Epidermal melanocyte (primary cell): Measurements from ENCODE around the gene TMEM35A.
"Not testable (repeated sequence)": the region's sequence is repeated elsewhere in the genome, so short reads cannot be mapped to it uniquely, and the experiment has no call there.

Experiments used
- DNase-seq: peaks from one replicate; pipeline ENCODE4 v3.0.0; 2011; ENCODE audit warnings: low spot score; ENCODE audit not compliant: insufficient read length

Gene TMEM35A, protein sequence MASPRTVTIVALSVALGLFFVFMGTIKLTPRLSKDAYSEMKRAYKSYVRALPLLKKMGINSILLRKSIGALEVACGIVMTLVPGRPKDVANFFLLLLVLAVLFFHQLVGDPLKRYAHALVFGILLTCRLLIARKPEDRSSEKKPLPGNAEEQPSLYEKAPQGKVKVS

DNA sequence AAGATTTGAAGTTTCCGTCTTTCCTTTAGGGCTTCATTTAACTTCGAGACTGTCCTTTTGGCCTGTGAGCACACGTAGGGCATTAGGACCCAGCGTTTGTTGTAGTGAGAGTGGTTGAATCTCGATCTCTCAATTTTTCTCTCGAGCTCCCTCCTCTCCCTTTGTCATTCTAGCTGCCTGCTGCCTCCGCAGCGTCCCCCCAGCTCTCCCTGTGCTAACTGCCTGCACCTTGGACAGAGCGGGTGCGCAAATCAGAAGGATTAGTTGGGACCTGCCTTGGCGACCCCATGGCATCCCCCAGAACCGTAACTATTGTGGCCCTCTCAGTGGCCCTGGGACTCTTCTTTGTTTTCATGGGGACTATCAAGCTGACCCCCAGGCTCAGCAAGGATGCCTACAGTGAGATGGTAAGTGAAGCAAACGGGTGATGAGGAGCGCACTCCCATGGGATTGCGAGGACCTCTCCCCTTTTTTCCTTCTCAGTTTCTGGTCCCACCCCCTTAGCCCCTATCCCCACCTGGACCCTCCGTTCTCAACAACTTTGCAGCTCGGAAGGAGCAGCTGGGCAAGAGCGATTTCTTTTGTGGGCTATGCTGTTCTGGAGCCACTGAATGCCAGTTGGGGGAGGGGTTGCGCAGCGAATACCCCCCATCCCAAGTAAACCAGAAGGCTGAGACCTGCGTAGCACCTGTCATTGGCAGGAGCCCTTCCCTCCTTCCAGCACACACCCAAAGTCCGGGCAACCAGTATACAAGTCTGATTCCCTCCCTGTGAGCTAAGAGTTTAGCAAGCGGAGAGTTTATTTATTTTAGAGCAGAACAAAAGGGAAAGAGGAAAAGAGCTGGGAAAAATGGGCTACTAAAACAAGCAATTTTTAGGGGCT, at the start of gene TMEM35A:
TMEM35A (plus strand) TSS at position 164 of the 883 bp plus-strand sequence; CDS start at position 288, 124 bp downstream.
- DNase-seq, result no peak

DNA sequence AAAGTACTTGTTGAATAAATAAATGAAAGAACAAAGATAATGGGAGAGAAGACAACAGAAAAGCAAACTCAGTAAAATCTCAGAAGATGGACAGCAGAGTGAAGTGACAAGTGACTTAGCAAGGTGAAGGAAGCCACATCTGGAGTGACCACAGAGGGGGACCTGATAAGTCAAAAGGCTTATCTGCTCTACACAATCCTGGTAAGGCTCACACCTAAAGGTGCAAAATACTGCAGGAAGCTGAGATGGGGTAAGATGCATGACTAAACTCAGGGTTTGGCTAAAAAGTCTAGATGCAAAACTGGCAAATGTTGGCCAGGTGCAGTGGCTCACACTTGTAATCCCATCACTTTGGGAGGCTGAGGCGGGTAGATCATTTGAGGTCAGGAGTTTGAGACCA, 49.0 kb upstream of the TMEM35A start:
- DNase-seq, result no peak

DNA sequence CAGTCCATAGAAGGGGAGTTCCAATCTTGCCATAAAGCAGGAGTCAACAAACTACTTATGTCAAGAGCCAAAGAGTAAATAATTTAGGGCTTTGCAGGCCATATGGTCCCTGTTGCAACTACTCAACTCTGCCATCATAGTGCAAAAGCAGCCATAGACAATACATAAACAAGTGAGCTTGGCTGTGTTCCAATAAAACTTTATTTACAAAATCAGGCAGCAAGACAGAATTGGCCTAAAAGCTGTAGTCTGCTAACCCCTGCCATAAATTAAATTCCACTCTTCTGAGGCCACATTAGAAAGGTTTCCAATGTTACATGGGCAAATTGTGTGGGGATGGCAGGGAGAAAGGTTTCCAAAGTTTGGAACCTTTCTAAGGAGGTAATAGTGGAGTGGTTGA, 41.4 kb upstream of the TMEM35A start:
- DNase-seq, result no peak

DNA sequence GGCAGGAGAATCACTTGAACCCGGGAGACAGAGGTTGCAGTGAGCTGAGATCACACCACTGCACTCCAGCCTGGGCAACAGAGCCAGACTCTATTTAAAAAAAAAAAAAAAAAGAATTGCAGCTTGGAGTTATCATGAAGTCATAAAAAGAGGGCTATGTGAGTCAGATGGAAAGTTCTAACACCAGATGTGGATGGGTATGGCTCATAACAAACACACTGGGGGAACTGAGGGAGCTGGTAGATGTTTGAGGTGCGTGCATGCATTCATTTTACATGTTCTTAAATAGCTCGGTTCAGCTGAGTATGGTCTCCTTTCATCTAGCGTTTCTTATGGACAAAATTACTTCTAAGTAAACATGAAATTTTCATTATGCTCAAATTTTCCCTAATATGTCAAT, 38.5 kb upstream of the TMEM35A start:
- no peak for DNase-seq

DNA sequence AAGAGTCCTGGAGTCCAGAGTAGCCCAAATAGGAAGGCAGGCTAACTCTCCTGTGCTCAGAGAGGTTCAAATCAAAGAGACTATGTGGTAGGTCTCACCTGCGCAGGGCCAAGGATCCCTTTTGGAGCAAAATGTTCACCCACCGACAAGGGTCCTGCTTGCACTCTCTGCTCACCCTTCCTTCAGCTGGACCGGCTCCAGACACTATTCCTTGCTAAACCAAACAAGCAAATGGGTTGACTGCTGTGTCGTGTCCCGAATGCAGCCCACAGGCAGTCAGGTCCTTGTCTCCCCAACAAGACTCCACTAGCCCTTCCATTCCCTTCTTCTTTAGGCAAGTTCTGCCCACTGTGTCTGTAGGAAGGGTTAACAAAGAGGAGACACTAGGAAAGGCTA, 27.5 kb upstream of the TMEM35A start:
- no peak for DNase-seq

DNA sequence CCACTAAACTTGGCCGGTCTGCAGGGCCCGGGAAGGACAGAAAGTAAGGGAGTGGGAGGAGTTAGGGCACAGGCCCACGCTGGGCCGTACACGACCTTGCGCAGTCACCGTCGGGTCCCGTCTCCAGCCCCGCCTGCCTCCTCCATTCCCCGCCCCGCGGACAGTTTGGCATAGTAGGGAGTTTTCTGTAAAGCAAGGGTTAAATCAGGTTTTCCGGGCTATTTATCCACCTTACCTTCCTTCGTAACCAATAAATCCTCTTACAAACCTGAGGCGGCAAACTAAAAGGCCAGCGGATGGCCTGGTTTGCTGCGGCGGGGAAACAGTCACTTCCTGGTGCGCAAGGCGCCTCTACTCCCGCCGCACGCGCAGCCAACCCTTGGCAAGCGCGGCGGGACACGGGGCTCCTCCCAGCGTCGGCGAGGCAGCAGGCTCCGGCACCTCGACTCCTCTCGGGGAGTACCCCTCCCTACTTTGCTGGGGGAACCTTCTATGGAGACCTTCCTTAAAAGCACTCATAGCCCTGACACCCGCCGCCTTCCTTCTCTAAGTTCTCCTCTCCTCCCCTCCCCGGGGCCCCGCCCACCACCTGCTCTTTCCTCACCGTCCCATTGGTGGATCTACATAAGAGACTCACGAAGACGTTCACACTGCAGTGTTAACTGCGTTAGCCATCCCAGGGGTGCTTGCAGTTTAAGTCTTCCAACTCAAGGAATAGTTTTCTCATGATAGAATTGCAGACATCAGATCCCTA, 27.0 kb upstream of the TMEM35A start, which contains the start of gene TRMT2B:
TRMT2B (minus strand) TSS at position 563 of the 754 bp plus-strand sequence. CDS start 9,822 bp downstream, outside the sequence.
- DNase-seq, result peak; percentile 48

DNA sequence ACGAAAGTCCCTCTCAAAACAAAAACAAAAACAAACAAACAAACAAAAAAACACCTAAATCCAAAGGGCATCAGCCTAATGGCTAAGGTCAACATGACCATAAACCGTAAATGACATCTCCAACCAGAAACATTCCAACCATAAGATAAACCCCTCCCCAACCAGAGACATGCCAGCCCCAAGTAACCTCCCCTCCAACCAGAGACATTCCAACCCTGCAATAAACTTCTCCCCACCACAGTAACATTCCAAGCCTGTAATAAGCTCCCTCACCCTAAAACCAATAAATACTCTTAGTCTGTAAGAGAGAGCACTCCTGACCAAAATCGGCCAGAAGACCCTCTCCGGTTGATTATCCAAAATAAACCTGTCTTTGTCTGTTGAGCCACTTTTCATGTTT, 22.1 kb upstream of the TMEM35A start:
- DNase-seq, result not testable (repeated sequence)

DNA sequence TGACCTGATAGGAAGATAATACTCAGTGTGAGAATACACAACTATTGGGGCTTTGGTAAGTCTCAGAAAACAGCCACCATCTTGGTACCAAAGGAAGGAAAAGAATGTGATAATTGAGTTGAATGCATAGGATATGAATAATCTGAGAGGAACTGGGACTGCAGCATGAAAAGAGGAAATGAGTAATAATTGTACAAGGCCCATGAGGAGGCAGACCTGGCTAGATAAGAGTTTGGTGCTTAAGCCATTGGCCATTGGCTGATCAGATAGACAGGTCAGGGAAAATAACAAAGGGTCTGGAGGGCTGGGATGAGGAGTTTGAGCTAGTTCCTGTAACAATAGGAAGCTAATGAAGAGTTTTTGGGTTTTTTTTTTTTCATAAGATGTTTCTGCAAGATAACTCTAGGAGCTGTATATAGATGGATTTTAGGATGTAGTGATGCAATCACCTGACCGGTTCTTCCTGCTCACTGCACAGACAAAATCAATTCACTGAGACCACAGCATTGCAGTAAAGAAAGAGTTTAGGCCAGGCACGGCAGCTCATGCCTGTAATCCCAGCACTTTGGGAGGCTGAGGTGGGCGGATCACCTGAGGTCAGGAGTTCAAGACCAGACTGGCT, 21.5 kb upstream of the TMEM35A start:
- DNase-seq, result no peak

DNA sequence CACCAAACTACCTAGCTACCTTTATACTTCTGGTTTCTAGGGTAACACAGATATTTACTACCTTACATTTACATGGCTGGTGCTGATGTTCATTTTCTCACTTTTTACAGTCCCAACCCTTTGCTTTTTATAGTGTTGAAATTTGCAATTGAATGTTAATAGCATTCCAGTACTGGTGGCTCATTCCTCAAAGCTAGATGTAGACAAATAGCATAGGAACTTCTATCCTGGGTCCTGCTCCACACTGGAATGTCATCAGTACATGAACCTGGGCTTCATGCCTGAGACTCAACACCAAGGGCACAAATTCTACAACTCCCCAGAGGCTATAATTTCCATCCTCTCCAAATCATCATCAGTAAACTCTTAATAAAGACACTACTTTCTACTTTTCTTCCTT, 16.5 kb upstream of the TMEM35A start:
- DNase-seq, result no peak

DNA sequence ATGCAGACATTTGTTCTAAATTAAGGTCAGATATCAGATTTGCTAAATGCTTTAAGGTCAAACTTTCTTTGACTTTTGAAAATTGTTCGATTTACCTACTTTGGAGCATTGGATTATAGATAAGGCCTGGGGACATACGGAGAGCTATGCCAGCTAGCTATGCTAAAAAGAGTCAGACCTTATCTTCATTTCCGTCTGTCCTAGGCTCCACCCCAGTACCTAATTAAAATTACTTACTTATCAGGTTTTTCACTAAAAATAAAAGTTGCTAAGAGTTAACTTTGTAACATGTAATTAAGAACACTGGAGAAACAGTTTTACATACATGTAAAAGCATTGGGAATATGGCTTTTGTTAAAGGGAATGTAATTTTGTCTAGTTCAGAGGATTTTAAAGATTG, 7.1 kb upstream of the TMEM35A start:
- no peak for DNase-seq

DNA sequence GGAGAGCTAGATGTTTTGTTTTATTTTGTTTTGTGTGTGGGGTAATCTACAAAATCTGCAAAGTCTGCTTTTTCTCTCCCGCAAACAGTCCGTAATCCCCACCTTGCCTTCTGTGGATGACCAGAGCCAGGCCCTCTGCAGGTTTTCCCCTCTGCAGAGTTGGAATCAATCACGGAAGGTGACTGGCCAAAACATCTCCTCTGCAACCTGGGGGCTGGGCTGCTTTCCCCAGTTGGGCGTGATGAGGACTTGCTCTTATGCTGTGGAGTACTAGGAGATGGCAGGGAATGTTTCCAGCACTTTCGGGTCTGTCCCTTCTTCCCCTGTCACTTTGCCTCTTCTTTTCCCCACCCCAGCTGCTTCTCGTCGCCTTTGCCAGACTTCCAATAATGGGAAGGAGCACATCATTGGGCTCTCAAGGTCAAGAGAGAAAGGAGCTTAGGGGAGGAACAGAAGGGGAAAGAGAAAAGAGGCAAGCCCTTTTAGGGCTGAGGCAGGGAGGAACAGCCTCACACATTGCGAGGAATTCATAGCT, 1.1 kb downstream of the TMEM35A start:
- no peak for DNase-seq

DNA sequence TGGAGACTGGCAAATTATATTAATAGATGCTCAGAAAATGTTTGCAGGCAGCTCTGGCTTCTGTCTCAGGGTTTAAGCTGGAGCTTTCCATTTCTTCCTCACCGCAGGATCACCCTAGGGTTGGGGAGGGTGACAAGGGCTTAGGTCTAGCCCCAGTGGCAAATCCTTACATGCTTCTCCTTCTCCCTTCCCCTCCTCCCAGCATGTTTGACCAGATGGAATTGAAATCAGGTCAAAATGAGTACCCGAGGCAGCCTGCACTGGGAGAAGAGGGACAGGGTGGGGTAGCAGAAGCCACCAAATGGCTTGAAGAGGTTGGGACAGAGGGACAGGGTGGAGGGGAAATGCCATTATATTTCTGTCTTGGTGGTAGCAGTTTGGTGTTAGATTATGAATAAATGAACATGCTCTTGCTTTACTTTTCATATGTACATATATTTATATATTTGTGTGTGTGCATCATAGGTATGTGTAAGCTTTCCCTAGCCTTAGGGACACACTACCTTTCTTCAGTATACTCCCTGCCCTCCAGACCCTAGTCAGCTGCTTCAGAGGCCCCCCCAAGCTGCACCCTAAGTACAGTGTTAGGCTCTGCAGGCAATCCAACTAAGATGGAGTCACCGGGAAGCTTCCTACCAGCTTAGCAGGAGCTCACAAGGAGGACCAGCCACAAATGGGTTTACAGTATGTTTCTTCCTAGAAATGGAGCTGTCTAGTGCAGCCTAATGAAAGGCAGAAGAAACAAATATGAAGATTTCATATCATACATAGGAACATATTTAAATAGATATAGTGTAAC, 1.8 kb downstream of the TMEM35A start:
- DNase-seq, result no peak

DNA sequence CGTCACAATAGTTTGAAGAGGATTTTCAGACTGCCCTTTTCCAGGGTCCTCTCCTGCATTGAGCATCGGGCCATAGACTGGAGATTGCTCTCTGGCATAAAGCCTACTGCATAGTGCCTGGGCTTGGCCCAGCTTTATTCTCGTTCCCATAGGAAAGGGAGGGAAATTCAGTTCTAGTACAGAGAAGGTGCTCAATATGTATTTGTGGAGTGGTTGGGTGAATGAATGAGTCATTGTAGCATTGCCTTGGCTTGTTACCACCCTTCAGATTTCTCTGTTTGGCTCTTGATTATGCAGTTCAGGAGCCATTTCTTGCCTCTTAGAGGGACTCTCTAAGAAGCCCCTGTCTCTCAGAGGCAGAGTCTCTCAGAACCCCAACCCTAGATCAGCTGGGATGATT, 2.6 kb downstream of the TMEM35A start:
- DNase-seq, result no peak

DNA sequence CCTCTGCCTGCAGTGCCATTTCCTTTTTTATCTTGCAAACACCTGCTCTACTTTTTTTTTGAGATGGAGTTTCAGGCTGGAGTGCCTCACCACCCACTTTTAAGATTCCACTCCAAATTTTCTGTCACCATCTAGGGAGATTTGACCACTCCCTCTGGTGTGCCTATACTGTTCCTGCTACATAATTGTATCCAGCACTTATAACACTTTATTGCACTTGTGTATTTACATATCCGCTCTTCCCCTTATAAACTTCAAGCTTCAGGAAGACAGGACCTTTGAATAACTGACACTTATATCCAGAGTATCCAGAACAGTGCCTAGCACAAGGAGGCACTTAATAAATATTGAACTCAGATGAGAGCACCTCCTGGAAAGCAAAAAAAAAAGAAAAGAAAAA, 13.1 kb downstream of the TMEM35A start:
- DNase-seq, result no peak

DNA sequence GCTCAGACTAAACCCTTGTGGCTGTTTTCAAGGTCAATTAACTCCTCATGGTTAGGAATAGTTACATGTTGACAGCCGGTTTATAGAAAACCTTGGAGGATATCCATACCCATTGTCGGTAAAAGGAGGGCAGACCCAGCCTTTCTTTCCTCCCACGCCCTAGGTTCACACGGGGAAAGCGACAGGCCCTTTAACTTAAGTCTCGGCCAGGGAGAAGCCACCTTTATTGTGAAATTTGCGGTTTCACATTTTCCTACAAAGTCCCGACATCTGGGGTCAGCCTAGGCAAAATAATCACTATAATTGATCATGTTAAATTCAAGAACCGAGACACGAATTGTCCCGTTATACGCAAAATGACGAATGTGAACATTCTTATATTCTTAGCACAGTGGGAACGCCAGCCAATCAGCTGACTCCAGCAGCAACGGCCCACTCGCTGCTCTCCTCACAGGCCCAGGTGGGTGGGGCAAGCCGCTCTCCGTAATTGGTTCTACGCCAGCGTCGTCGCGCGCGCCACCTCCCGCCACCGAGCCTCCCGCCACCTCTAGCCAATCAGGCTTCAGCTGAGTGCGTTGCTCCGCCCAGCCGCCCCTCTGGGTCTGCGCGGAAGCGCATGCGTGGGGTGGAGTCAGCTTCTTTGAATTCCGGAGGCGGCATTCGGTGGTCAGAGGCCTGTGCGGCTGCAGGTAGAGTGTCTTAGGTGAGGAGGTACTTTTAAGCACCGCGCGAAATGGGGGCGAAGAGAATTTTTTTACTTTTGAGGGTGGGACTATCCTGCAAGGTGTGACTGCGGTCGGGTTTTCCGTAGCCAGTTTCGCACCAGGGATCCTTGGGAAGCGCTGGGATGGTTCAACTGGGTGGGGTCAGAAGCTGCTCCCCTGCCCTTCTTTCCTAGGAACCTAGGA, 19.1 kb downstream of the TMEM35A start, which contains the start of gene CENPI:
CENPI (plus strand) TSS at position 659 of the 908 bp plus-strand sequence. CDS start 2,867 bp downstream, outside the sequence.
- peak; percentile 82 for DNase-seq

DNA sequence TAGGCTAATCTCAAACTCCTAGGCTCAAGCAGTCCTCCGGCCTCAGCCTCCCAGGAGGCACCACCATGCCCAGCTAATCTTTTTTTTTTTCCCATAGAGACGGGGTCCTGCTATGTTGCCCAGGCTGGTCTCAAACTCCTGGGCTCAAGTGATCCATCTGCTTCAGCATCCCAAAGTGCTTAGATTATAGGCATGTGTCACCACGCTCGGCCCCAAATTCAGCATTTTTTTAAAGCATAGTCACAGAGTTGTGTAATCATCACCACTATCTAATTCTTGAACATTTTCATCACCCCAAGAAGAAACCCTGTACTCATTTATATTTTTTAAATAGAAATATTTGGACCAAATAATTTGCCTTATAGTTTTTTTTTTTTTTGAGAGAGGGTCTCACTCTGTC, 29.6 kb downstream of the TMEM35A start:
- DNase-seq, result no peak

DNA sequence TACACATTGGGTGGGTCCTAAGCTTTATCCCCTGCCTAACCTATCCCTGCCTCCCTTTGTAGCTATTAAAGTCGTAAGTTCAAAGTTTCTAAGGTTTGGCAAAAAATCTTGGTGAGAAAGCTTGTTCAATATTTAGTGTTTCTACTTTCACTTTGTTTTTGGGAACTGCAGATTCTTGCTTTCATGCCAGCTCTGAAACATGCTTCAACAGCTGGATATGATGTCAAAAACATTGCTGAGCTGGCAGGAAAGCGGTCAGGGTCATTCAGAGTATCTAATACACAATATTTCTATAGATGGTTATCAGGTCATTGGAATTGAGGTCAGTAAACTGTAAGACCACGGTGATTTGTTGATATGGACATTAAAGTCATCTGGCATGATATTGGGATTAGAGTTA, 39.0 kb downstream of the TMEM35A start:
- DNase-seq, result no peak

DNA sequence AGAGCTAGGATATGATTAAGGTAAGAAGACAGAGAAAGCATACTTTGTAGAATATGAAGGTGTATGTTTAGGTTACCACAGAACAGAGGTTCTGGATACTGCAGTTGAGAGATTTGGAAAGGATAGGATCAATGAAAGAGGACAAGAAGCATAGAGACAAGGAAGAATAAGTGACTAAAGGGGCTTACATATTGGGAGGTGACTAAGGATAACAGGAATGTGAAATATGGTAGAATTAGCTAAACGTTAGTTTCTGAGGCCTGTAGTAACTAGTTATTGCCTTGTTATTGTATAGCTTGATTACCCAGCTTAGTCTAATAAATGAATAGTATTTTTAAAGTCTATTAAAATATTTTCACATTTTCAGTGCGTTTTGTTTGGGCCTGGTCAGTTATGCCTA, 57.6 kb downstream of the TMEM35A start:
- no peak for DNase-seq
